ENCODE measurements around the gene TNN.

DNA sequence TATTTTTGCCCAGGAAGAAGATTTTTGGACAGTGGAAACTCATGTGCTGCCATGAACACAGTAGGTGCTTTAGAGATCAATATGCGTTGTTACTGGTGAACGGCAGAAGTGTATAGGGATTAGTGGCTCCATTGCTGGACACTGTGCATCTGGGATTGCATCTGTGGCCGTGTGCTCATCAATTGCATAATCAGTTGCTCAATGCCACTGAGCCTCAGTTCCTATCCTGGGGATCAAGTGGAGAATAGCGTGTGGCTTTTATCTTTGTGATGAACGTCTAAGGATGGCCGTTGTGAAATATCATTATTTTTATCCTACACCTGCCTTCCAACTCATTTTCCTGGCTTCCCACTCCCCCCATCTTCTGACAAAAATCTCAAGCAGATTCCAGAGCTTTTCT, 5.4 kb downstream of the TNN start:
- no peak for TF ChIP-seq POLR2A (IDR thresholded peaks at IDR 0.05)
- TF ChIP-seq, protein P1, sequence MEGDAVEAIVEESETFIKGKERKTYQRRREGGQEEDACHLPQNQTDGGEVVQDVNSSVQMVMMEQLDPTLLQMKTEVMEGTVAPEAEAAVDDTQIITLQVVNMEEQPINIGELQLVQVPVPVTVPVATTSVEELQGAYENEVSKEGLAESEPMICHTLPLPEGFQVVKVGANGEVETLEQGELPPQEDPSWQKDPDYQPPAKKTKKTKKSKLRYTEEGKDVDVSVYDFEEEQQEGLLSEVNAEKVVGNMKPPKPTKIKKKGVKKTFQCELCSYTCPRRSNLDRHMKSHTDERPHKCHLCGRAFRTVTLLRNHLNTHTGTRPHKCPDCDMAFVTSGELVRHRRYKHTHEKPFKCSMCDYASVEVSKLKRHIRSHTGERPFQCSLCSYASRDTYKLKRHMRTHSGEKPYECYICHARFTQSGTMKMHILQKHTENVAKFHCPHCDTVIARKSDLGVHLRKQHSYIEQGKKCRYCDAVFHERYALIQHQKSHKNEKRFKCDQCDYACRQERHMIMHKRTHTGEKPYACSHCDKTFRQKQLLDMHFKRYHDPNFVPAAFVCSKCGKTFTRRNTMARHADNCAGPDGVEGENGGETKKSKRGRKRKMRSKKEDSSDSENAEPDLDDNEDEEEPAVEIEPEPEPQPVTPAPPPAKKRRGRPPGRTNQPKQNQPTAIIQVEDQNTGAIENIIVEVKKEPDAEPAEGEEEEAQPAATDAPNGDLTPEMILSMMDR (IDR thresholded peaks at IDR 0.05), result no peak
